Cardiac septum (tissue), 1 donor: ENCODE results near the gene SULT2B1. TPM values are rescaled to one million over a fixed set of nuclear protein-coding genes. Genes with fewer than 3 reads are reported as not detected.
"Not testable (repeated sequence)": the region's sequence is repeated elsewhere in the genome, so short reads cannot be mapped to it uniquely, and the experiment has no call there.

Experiments
- DNase-seq: peaks from one replicate; pipeline ENCODE4 v3.0.0-alpha.2; 2020; ENCODE audit warnings: low spot score
- intact Hi-C: fragments of 100-400 bp; cut with DNase I; formaldehyde crosslinking; loops from one replicate; pipeline ENCODE4 v1.14.0; 2022
- total RNA-seq: library from RNA; stranded (reverse); fragmentation: NEBNext Ultra II Directional; extraction: Animal tissue kit (Norgen Biotek cat#: 25700); gene quantifications from one replicate; pipeline ENCODE4 v1.2.1, GENCODE V29; 2021
- donor health status: DM: no; HTN: no; CAD: no.

Gene SULT2B1
- total RNA-seq, 1 donor from 2014 or later, result 0.19 TPM

DNA sequence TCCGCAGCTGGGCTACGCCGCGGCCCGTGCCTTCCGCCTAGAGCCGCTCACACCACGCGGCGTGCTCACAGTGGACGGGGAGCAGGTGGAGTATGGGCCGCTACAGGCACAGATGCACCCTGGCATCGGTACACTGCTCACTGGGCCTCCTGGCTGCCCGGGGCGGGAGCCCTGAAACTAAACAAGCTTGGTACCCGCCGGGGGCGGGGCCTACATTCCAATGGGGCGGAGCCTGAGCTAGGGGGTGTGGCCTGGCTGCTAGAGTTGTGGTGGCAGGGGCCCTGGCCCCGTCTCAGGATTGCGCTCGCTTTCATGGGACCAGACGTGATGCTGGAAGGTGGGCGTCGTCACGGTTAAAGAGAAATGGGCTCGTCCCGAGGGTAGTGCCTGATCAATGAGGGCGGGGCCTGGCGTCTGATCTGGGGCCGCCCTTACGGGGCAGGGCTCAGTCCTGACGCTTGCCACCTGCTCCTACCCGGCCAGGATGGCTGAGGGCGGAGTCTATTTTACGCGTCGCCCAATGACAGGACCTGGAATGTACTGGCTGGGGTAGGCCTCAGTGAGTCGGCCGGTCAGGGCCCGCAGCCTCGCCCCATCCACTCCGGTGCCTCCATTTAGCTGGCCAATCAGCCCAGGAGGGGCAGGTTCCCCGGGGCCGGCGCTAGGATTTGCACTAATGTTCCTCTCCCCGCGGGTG is 77.8 kb downstream of the SULT2B1 start:
- intact Hi-C loops, result no loop called here

GRCh38 chr19:48630296-48631063 is 78.5 kb downstream of the SULT2B1 start:
- DNase-seq, result no peak
- intact Hi-C loops, result no loop called here

More for the DNA sequence above, 77.8 kb downstream of the SULT2B1 start:
- no peak for DNase-seq

DNA sequence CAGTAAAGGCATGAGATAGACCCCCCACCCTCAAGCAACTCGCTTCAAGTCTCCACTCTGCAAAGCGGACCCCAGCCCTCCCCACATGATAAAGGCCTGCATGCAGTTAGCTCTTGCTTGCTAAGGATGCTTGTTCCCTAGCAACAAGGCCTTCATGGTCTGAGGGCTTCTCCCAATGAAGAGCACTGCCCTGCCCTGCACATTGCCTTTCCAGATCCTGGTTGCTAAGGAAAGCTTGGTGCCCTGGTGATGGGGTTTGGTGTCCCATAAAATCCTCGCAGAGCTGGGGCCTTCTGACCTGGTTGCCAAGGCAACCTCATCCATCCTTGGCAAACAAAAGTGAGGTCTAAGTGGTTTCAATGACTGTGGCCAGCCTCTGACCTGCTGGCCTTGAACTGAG is 79.3 kb downstream of the SULT2B1 start:
- DNase-seq, result no peak
- intact Hi-C loops, result no loop called here

- intact Hi-C loops, DNase-seq: not testable (repeated sequence)
These were observed 80.3 kb downstream of the SULT2B1 start for GRCh38 chr19:48632286-48632685.

DNA sequence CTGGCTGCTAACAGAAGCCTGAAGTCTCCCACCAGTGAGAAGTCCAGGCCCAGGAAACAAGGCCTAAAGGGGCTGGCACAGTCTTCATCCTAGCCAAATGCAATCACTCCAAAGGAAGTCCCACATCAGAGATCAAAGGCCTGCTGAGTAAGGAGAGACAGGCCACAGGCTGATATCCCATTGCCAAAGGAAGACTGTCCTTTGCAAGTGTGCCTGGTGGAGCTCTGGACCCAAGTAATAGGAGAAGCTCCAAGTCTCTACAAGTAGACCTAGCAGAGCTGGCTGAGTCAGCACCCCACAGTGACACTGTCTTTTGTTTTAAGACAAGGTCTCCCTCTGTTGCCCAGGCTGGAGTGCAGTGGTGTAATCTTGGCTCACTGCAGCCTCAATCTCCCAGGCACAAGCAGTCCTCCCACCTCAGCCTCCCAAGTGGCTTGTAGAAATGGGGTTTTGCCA is 80.7 kb downstream of the SULT2B1 start:
- intact Hi-C loops, result no loop called here
- DNase-seq, result no peak

DNA sequence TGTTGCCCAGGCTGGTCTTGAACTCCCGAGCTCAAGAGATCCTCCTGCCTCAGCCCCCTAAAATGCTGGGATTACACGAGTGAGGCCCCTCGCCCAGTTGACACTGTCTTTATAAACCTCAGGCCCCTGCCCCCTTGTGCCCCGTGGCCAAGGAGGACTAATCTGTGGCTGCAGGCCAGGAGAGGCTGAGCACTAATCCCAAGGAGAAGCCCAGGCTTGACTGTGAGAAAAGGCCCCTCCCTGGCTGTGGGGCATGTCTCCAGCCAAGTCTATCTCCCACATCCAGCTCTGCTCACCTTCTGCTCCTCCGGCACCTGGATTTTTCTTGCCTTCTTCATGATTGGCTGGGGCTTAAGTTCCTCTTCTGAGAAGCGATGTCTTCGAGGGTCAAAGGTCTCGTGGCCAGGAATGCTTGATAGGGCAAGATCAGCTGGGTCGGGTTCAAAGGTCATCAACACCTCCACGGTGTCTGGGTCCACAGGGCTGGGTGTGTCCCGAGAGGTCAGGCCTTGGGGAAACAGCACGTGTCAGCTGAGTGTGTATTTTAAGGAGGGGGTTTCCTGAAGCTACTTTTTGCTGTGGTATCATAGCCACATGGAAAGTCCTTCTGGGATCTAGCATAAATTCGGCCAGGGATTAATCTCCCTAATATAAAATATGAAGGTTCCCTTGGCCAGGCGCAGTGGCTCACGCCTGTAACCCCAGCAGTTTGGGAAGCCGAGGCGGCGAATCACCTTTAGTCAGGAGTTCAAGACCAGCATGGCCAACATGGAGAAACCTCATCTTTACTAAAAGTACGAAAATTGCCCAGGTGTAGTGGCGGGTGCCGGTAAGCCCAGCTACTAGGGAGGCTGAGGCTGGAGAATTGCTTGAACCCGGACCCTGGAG is 81.4 kb downstream of the SULT2B1 start:
- intact Hi-C loops, result no loop called here
- no peak for DNase-seq

DNA sequence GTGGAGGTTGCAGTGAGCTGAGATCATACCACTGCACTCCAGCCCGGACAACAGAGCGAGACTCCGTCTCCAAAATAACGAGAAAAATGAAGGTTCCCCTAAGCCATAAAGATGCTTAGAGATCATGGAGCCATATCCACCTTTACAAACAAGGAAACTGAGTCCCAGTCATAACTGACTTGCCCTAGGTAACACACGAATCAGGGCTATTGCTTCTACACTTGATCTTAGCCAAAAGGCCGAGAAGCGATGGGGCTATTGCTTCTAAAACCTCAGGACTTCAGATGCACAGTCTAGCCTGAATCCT is 82.0 kb downstream of the SULT2B1 start:
- intact Hi-C loops, result no loop called here
- no peak for DNase-seq

- intact Hi-C loops, result no loop called here
- DNase-seq, result peak; percentile 97
These were observed 82.7 kb downstream of the SULT2B1 start for GRCh38 chr19:48634424-48635262.

DNA sequence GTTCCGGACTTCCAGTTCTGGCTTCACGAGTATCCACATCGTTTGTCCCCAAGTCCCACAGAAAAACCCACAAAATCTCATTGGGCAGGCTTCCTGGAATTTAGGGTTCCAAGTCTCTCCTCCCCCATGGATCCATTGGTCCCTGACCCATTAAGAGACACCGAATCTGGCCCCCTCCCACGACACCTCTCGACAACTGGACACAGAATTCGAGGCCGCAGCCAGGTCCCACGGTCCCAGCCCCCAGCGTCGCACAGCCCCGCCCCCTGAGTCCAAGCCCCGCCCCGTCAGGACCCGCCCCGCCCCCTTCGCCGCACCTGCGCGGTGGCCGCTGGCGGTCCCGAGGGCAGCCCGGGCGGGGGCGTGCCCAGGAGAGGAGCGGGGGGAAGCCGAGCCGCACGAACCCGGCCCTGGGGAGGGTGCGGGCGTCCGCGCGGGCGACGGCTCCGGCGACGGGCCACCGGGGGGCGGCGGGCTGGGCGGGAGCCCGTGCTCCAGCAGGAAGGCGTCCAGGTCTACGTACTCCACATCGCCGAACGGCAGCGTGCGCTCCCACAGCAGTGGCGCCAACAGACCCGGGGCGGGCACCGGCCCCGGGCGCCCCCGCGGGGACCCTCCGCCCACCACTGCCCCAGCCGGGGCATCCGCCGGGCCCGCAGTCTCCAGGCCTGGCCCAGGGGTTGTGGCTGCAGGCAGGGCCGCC is 83.4 kb downstream of the SULT2B1 start:
- peak; percentile 89 for DNase-seq
- intact Hi-C loops, result no loop called here

DNA sequence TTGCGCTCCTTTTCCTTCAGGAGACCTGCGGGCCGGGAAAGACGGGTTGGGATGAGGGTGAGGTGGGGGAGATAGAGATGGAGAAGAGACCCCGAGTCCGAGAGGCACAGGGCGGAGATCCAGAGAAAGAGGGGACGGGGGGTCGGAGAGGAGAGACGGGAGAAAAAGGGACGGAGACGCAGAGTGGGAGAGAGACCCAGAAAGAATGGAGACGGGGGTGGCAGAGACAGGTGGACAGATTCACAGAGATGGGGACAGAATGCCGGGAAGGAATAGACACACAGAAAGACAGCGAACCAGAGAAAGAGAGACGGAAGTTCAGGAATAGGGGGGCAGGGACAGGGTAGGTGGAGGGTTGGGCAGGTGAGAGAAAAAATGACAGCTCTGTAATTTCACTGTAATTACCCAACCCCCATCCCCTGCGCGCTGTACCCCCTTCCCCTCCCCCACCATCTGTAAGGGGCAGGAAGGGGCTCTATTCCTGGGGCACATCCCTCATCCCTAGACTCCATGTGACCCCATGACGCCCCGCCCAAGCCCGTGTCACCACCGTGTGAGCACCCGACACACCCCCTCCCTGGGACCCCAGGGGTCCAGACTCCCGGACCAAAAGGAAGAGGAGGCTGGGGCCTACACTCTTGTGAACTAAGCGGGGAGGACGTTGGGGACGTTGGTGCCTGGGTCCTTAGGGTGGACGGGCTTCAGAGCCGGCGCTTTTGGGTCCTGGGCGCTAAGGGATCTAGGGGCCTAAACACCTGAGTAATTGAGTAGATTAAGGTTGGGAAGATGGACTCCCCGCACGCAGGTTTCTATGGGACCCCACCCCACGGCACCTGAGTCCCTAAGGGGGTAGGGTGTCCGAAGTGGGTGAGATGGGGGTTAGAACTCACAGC is 84.2 kb downstream of the SULT2B1 start:
- intact Hi-C loops, result no loop called here
- DNase-seq, result no peak

DNA sequence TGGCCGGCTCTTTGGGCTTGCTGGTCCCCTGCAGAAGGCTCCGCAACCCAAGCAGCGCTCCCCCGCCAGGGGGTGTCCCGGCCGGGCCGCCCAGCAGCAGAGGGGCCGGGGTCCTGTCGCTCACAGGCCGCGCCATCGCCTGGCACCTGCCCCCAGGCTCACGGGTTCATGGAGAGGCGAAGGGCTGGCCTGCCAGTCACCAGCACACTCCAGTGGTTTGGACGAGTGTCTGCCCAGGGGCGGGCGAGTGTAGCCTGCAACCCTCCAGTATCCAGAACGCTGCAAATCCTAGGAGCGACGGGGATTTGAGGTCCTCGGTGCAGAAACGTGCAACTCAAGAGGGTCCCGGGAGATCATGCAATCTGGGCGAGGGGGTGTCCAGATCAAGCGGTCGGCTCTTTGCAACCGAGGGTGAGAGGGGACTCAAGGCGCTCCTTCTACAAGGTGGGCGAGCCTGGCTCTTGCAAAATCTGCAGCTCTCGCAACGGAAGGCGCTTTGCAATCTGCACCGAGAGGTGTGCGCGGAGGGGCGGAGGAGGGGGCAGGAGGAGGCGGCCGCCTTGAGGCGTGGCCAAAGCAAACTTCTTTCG is 85.0 kb downstream of the SULT2B1 start, which contains the start of gene DBP:
DBP (minus strand) TSS at position 521 of the 590 bp plus-strand sequence; CDS start at position 136, 385 bp downstream.
- intact Hi-C loops, result no loop called here
- DNase-seq, result no peak

DNA sequence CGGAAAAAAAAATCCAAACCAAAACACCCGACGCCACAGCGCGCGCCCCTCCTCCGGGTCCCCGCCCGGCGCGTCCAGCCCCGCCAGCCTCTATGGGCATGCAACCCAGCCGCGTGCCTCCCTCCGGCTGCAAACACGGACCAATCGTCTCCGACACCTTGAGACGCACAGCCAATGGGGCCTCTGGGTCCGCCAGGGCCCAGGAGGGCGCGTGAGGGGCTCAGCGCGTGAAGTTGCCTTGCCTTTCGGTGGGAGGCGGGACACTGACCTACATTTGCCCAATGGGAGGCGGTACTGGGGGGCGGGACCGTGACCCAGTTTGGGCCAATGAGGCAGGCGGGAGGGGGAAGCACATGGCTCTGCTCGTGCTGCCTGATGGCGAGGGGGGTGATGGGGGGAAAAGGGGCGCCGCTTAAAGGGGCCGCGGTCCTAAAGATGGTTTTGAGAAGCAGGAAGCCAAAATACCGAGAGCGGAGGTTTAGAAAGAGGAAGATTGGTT is 85.5 kb downstream of the SULT2B1 start:
- peak; percentile 98 for DNase-seq
- intact Hi-C loops, result no loop called here

DNA sequence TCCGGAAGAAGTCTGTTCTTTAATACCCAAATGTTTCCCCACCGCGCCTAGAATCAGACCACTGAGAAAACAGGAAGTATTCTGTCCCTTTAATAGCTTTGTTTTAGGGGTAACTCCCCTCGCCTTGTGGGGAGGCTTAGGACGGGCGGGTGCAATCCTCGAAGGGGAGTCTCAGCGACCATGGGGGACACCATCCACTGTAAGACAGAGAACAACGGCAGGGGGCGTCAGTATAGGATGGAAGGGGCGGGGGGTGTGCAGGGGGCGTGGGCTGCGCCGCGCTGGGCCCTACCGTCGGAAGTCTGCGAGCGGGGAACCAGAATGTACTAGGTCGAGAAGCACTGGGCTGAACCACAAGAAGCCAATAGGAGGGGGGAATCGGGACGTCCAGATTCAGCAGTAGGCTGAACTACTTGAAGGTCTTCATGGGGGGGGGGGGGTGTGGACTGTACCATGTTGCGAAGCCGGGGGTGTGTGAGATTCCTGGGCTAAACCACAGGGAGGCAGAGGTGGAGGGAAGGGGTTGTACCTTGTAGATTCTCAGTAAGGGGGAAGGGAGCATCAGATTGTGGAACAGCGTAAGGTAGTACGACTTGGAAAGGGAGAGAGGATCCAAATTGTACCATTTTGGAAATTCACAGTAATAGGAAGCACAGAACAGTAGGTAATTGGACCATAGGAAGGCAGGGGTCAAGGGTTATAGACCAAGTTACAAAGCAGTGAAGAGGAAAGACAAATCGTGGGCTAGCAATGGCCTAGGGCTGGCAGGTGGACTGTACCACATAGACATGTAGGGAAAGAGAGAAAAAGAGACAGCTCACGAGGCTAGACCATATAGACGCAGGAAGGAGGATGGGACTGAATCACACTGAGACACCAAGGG is 86.2 kb downstream of the SULT2B1 start:
- intact Hi-C loops, result no loop called here
- DNase-seq, result peak; percentile 91

GRCh38 chr19:48638831-48639381 is 86.9 kb downstream of the SULT2B1 start:
- intact Hi-C loops, result no loop called here
- DNase-seq, result no peak

DNA sequence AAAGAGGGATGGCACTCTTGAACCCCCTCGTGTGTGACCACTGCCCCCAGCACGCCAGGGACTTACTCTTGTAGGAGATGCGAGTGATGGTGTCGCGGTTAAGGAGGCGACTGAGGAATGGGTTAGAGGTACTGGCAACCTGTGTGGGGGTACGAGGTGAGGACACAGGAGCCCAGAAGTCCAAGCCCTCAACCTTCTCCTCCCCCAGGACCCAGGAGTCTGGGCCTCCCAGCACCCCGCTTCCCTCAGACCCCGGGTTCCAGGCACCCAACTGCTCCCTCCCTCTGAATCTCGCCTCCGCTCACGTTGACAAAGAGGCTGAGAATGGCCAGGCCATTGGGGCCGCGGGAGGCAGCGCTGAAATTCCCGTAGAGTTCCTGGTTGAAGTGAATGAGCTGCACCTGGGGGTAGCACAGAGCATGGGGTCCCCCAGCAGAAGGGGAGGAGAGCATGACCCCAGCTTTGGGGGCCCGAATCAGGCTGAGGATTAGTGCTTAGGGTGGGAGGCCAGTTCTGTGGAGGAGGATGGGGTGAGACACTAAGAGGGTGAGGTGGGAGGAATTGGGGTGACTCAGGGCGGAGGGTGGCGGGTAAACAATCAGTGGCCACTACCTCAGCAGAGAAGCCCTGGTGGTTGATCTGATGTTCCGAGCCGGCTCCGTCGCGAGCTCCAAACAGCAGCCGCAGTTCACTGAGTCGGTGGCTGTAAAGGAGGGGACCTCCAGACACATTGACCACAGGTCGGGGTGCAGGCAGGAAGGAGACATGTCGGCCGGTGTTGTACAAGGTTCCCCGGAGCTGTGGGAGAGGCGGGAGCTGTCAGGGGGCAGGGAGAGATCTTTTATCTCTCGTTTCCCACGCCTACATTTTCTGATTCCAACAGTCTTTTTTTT is 87.8 kb downstream of the SULT2B1 start:
- DNase-seq, result no peak
- intact Hi-C loops, result no loop called here
